NCI-H2227 (cell line): ENCODE results near the gene SLC35F6.
"Not testable (repeated sequence)": the region's sequence is repeated elsewhere in the genome, so short reads cannot be mapped to it uniquely, and the experiment has no call there.

ENCODE experiments used
- DNase-seq: peaks from one replicate; lab custom pipeline; 2025; ENCODE audit not compliant: unreplicated experiment; lab: John Stamatoyannopoulos, UW

SLC35F6 gene

GRCh38 chr2:26780203-26780760 lies 16.2 kb downstream of the SLC35F6 start:
- no peak for DNase-seq

GRCh38 chr2:26782876-26783704 lies 19.0 kb downstream of the SLC35F6 start:
- no peak for DNase-seq

- no peak for DNase-seq
Measured at GRCh38 chr2:26784570-26785234, 20.6 kb downstream of the SLC35F6 start.

- DNase-seq = peak; percentile 99
Measured at GRCh38 chr2:26785431-26786206, 21.5 kb downstream of the SLC35F6 start, which contains the start of gene CENPA. CENPA (plus strand) TSS chr2:26786056; CDS start chr2:26786197, 141 bp downstream.

GRCh38 chr2:26786207-26787028 lies 22.3 kb downstream of the SLC35F6 start:
- peak; percentile 64 for DNase-seq

- DNase-seq = no peak
Measured at GRCh38 chr2:26792720-26793119, 28.6 kb downstream of the SLC35F6 start.

- DNase-seq = no peak
Measured at GRCh38 chr2:26793518-26793917, 29.4 kb downstream of the SLC35F6 start.

GRCh38 chr2:26795135-26795534 lies 31.1 kb downstream of the SLC35F6 start:
- DNase-seq = not testable (repeated sequence)

GRCh38 chr2:26801328-26801727 lies 37.2 kb downstream of the SLC35F6 start:
- peak; percentile 72 for DNase-seq

GRCh38 chr2:26801796-26802195 lies 37.7 kb downstream of the SLC35F6 start:
- DNase-seq = no peak

- DNase-seq = no peak
Measured at GRCh38 chr2:26805241-26805676, 41.2 kb downstream of the SLC35F6 start.

GRCh38 chr2:26807788-26808460 lies 43.8 kb downstream of the SLC35F6 start:
- peak; percentile 72 for DNase-seq

- no peak for DNase-seq
Measured at GRCh38 chr2:26809211-26809610, 45.1 kb downstream of the SLC35F6 start.

- no peak for DNase-seq
Measured at GRCh38 chr2:26809876-26810577, 45.9 kb downstream of the SLC35F6 start.

- no peak for DNase-seq
Measured at GRCh38 chr2:26811261-26811660, 47.2 kb downstream of the SLC35F6 start.

- DNase-seq = no peak
Measured at GRCh38 chr2:26811791-26812694, 48.0 kb downstream of the SLC35F6 start.

- no peak for DNase-seq
Measured at GRCh38 chr2:26812731-26813130, 48.6 kb downstream of the SLC35F6 start.
